Smooth muscle cell of the brain vasculature (primary cell): Measurements from ENCODE around the gene KRTAP19-5.
"Not testable (repeated sequence)": the region's sequence is repeated elsewhere in the genome, so short reads cannot be mapped to it uniquely, and the experiment has no call there.

Source experiments
- DNase-seq: peaks from one replicate; pipeline ENCODE4 v3.0.0-alpha.2; 2012; ENCODE audit warnings: low read depth, low spot score

The KRTAP19-5 gene

DNA sequence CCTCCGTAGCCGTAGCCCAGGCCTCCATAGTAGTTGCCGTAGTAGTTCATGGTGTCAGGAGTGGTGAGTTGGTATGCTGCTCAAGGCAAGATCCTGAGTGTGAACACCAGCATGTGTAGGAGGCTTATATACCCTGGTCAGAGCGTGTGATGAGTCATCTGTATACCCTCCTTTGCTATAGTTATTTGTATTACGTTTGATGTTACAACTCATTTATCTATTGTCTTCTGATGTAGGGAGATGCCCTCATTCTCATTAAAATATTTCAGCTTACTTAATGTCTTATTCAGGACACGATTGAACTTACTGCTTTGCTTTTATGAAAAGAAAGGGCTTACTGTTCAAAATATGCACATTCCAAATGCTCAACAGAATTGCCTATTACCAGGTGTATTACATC is at the start of gene KRTAP19-5:
KRTAP19-5 (minus strand) TSS at position 101 of the 400 bp plus-strand sequence; CDS start at position 50, 51 bp downstream.
- no peak for DNase-seq

DNA sequence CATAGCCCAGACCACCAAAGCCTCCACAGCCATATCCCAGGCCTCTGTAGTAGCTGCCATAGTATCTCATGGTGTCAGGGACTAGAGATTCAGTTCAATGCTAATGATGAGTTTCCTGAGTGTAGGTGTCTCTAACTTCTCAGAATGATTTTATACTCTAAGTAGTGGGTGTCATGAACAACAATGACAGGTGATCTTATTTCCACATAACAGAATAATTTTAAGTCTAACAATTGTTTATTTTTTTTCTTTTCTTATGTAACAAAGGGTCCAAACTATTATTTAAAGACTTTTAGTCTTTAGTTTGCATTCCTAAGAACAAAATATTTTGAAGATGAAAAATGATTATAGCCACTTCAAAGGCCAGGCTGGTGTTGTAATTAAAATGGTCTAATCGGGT is 39.8 kb upstream of the KRTAP19-5 start, which contains the start of gene KRTAP19-6:
KRTAP19-6 (minus strand) TSS at position 101 of the 400 bp plus-strand sequence; CDS start at position 70, 31 bp downstream.
- DNase-seq: no peak

DNA sequence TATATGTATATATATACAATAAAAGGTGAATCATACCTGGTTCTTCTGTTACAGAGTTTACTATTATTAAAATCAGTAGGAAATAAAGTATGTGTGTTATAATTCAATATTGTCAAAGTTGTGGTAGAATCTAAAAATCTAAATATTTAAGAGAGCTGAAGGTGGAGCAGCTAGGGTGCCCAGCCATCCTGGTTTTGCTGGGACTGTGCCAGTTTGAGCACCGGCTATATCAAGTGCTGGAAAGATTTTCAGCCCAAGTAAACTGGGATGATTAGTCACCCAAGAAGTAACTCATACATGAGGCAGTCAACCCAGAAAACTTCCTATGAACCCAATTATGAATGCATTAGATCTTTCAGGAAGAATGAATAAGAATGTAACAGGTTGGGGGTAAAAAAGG is 16.9 kb upstream of the KRTAP19-5 start:
- no peak for DNase-seq

DNA sequence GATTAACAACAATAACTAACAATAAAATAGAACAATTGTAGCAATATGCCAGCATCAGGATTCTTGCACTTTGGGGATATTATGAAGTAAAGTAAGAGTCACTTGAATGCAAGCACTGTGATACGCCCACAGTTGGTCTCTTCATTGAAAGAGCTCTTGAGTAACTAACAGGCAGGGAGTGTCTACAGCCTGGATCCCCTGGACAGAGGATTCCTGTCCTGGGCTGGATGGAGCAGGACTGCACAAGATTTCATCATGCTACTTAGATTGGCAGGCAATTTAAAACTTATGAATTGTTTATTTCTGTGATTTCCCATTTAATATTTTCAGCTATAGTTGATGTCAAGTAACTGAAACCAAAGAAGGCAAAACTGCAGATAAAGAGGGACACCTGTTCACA is 13.7 kb upstream of the KRTAP19-5 start:
- no peak for DNase-seq

DNA sequence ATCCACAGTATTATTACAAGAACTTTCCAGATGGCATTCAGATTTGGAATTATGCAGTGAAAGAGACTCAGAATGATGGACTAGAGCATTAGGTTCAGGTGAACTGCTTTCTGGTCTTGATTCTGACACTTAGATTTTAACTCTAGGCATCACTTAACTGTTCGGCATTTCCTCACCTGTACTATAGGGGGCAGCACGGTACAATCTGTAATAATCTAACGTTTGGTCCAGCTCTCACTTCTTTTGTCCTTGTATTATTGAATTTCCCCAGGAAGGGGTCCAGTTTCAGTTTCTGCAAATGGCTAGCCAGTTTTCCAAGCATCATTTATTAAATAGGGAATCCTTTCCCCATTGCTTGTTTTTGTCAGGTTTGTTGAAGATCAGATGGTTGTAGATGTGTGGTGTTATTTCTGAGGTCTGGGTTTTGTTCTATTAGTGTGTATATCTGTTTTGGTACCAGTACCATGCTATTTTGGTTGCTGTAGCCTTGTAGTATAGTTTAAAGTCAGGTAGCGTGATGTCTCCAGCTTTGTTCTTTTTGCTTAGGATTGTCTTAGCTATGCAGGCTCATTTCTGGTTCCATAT is 3.8 kb upstream of the KRTAP19-5 start:
- DNase-seq: not testable (repeated sequence)

DNA sequence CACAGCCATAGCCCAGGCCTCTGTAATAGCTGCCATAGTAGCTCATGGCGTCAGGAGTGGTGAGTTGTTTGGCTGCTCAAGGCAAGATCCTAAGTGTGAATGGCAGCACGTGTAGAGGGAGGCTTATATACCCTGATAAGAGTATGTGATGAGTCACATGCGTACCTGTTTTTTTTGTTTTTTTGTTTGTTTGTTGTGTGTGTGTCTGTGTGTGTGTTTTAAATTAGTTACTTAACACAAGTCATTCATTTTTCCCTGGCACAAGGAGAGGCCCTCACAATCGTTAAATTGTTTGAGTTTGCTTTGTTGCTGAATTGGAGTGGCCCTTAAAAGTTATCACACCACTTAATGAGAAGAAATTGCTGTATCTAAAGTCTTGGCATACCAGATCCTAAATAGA is 4.9 kb downstream of the KRTAP19-5 start, which contains the start of gene KRTAP19-4:
KRTAP19-4 (minus strand) TSS at position 101 of the 400 bp plus-strand sequence; CDS start at position 46, 55 bp downstream.
- no peak for DNase-seq

DNA sequence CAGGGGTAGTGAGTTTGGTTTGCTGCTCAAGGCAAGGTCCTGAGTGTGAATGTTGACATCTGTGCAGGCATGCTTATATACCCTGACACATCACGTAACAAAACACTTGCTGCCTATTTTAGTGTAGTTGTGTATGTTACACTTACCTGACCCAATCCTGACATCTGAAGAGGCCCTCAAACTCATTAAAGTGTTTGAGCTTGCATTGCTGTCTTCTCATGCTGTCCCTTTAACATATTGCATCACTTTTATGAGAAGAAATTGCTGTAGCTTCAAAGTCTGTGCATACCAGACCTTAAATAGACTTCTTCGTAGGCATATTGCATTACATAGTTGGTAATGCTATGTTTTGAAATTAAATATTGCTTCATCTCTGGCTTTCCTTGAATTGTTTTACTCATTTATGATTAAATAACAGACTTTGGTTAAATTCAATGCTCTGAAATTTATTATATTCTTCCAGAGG is 9.9 kb downstream of the KRTAP19-5 start, which contains the start of gene KRTAP19-3:
KRTAP19-3 (minus strand) TSS at position 51 of the 466 bp plus-strand sequence. CDS start 56 bp downstream, outside the sequence.
- DNase-seq: no peak

DNA sequence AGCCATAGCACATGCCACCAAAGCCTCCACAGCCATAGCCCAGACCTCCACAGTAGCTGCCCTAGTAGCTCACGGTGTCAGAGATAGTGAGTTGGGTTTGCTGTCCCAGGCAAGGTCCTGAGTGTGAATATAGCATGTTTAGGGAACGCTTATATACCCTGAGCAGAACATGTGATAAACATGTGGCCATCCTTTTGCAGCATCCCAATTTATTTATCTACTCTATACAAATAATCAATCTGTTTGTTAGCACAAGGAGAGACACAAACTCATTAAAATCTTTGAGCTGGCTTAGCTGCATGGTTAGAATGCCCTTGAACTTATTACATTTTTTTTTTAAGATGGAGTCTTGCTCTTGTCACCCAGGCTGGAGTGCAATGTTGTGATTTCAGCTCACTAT is 14.6 kb downstream of the KRTAP19-5 start, which contains the start of gene KRTAP19-2:
KRTAP19-2 (minus strand) TSS at position 101 of the 400 bp plus-strand sequence; CDS start at position 13, 88 bp downstream.
- DNase-seq: no peak

DNA sequence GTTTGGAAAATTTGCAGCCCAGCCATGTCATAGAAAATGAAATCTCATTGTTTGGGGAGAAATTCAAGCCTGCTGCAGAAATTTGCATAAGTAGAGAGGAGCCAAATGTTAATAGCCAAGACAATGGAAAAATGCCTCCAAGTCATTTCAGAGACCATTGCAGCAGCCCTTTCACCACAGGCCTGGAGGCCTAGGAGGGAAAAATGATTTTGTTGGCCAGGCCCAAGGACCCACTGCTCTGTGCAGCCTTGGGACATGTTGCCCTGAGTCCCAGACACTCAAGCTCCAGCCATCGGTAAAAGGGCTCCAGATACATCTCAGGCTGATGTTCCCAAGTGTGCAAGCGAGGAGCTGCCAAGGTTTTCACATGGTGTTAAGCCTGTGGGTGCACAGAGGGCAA is 15.8 kb downstream of the KRTAP19-5 start:
- DNase-seq: no peak

DNA sequence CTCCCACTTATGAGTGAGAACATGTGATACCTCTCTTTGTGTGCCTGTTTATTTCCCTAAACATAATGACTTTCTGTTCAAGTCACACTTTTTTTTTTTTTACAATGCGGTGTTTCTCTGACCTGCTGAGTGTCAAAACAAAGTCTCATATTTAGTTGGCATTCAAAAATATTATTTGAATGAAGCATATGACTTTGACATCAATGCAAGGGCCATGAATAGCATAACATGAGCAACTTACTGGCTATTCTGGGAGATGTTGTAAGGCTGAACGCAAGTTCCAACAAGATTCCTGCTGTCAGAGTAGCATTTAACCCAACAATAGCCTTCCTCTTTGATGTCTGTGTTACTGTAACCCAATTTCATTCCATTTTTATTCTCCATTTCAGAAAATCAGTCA is 19.8 kb downstream of the KRTAP19-5 start:
- no peak for DNase-seq

DNA sequence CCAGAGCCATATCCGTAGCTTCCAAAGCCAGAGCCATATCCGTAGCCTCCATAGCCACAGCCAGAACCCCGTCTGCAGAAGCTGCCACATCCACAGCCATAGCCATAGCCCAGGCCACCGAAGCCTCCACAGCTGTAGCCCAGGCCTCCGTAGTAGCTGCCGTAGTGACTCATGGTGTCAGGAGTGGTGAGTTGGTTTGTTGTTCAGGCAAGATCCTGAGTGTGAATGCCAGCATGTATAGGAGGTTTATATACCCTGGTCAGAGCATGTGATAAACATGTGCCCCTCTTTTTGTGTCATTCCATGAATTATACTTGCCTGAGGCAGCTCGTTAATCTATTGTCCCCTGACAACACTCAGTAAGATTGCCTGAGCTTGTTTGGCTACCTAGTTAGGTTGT is 21.8 kb downstream of the KRTAP19-5 start, which contains the start of gene KRTAP19-1:
KRTAP19-1 (minus strand) TSS at position 223 of the 400 bp plus-strand sequence; CDS start at position 173, 50 bp downstream.
- no peak for DNase-seq

DNA sequence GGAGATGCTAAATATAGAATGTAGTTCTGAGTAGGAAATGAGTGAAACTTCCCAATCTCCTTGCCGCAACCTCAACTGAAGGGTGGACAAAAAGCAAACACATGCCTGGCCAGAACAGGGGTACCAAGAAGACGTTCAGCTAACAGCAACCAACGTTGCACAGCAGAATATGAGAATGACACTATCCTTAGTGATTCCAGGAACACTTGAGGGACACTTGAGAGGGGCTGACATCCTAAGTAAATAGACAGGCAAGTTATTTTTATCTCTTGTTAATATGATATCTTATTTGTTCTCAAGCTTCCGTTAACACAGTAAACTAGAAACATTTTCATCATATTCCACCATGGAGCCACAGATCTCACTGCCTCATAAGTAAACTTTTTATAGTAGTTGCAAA is 22.7 kb downstream of the KRTAP19-5 start:
- no peak for DNase-seq

DNA sequence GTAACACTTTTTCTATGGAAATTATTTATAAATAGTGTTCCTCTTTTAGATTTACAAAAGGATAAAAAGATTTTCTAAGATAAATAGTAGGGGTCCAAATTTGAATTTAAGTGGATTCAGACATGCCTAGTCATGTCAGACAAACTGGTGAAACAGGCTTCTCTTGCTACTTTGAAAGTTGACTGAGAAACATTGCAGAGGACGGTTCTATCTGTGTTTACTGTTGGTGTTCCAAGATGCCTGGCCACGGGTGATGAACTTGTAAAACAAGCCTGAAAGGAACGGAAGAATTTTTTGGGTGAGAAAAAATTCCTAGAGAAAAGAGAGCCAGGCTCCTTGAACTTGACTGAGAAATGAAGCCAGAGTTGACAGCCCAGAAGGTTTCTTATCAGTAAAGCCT is 23.9 kb downstream of the KRTAP19-5 start:
- DNase-seq: no peak

DNA sequence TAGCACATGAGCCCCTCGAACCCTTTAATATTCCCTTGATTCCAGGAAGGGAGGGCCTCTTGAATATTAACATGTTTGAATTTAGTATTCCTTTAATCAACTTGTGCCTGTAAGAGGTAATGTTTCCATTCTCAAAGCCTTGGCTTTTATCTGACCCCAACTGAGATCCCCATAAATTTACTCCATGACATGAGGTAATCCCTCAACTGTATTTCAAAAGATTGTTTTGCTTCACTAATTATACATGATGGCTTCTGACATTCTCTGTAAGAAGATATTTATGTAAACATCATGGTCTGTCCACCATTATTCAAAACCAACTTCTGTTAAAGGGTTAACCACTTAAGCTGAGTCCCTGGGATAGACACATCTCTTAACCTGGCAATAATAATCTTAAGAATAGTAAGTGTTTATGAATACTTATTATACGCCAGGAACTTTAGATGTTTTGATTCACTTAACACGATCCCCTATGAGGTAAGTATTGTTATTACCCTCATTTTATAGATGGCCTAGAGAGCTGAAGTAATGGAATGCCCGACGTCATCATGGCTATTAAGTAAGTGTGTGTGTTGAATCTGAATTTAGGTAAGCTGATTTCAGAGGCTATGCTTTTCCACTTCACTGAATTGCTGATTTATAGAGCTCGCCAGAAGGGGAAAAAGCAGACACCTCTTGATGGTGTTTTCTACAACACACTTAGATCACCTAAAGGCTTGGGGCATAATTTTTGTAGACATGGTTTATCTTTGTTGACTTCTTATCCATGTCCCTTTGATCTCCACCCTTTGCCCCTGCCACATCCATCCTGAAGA is 32.8 kb downstream of the KRTAP19-5 start:
- no peak for DNase-seq

DNA sequence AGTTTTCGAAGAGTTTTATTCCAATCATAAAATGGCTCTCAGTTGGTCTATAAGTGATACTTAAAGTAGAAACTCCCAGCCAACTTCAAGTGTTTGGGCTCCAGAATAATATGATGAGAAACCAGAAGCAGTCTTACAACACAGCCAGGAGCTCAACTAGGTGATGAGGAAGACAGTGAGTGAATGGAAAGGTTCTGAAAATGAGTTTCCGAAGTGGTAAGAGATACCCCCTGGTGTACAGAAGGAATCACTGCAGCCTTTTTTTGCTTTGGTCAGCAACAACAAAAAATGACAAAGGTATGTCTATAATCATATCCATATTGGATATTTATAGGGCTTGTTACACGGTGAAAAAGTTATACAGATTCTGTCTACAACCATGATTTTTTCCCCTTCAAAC is 38.2 kb downstream of the KRTAP19-5 start:
- DNase-seq: no peak
